B cell (primary cell): ENCODE data around the gene MAGI2. TPM values are rescaled to one million over a fixed set of nuclear protein-coding genes. Genes with fewer than 3 reads are reported as not detected.

Experiments used
- ATAC-seq: fragments of 200-7000 bp; cut with Tn5 transposase; one replicate; pipeline ENCODE4 v1.10.0; 2021; ENCODE audit warnings: low read depth, mild to moderate bottlenecking, moderate number of reproducible peaks, moderate library complexity
- CTCF ChIA-PET: fragments of 350-600 bp; sonication (Branson Sonifier 250); formaldehyde crosslinking; loops from one replicate; lab custom pipeline; 2021; ENCODE audit warnings: antibody characterized with exemption, inconsistent platforms; lab: Charles Lee
- POLR2A ChIA-PET: fragments of 350-600 bp; sonication (Branson Sonifier 250); formaldehyde crosslinking; loops from one replicate; lab custom pipeline; 2021; ENCODE audit warnings: antibody characterized with exemption; lab: Charles Lee
- DNase-seq: peaks from one replicate; pipeline ENCODE4 v3.0.0; 2013
- H2AFZ ChIP-seq: 2 replicates; pipeline ENCODE4 v1.6.1; 2012; ENCODE audit warnings: mild to moderate bottlenecking, low read depth, low read length; ENCODE audit not compliant: insufficient read depth, poor library complexity, severe bottlenecking
- H3K27ac ChIP-seq, 2 donors: 1 replicate in 1 of 2; 2 replicates in 1 of 2; pipeline ENCODE4 v1.5.1; 2012 to 2013; ENCODE audit warnings: low read length in 2 of 2, mild to moderate bottlenecking in 2 of 2, moderate library complexity in 1 of 2
- H3K27me3 ChIP-seq, 4 experiments: fragments of 200-600 bp in 1 of 4; sonication (generic) in 1 of 4; replicated peaks in 1 of 4; 1 replicate in 2 of 4; 2 replicates in 2 of 4; pipeline versions ENCODE4 v1.6.1 to v1.7.0; 2013 to 2016; ENCODE audit warnings: low read length in 3 of 4, mild to moderate bottlenecking in 2 of 4, mixed read lengths in 1 of 4, moderate library complexity in 1 of 4; ENCODE audit not compliant: insufficient read depth in 4 of 4, control insufficient read depth in 3 of 4; ENCODE audit errors: control extremely low read depth in 1 of 4
- H3K36me3 ChIP-seq, 2 experiments: replicated peaks in 1 of 2; 1 replicate in 1 of 2; 2 replicates in 1 of 2; pipeline versions ENCODE4 v1.6.1 to v1.7.1; 2013; ENCODE audit warnings: low read length in 1 of 2; ENCODE audit not compliant: insufficient read depth in 2 of 2, control insufficient read depth in 1 of 2; ENCODE audit errors: control extremely low read depth in 1 of 2, extremely low read depth in 1 of 2
- H3K4me1 ChIP-seq, 2 donors: fragments of 200-600 bp in 1 of 2; sonication (generic) in 1 of 2; 1 replicate in 1 of 2; 2 replicates in 1 of 2; pipeline versions ENCODE4 v1.5.1 to v1.6.1; 2013 to 2017; ENCODE audit warnings: low read length in 2 of 2; ENCODE audit not compliant: control insufficient read depth in 2 of 2, insufficient read depth in 2 of 2
- H3K4me2 ChIP-seq: replicated peaks from 2 replicates; pipeline ENCODE3; 2012; ENCODE audit warnings: mild to moderate bottlenecking, low read depth, low read length; ENCODE audit not compliant: poor library complexity, severe bottlenecking
- H3K4me3 ChIP-seq, 5 experiments: fragments of 200-600 bp in 1 of 5; sonication (generic) in 1 of 5; 1 replicate in 3 of 5; 2 replicates in 2 of 5; pipeline versions ENCODE4 v1.5.1 to v1.7.0; 2011 to 2016; ENCODE audit warnings: low read length in 4 of 5, mild to moderate bottlenecking in 4 of 5, low read depth in 2 of 5, control low read depth in 1 of 5, moderate library complexity in 1 of 5; ENCODE audit not compliant: insufficient read depth in 1 of 5; ENCODE audit errors: control extremely low read depth in 1 of 5, extremely low read depth in 1 of 5
- H3K79me2 ChIP-seq: fragments of 200-600 bp; sonication (generic); one replicate; pipeline ENCODE4 v1.6.0; 2016; ENCODE audit warnings: low read length; ENCODE audit not compliant: control insufficient read depth, insufficient read depth
- H3K9ac ChIP-seq: fragments of 200-600 bp; sonication (generic); 2 replicates; pipeline ENCODE4 v1.6.1; 2017; ENCODE audit warnings: mild to moderate bottlenecking, low read length, moderate library complexity
- H3K9me3 ChIP-seq, 3 donors: one replicate each; pipeline versions ENCODE4 v1.6.1 to v1.7.1; 2013; ENCODE audit warnings: low read length in 2 of 3; ENCODE audit not compliant: control insufficient read depth in 2 of 3, insufficient read depth in 1 of 3; ENCODE audit errors: control extremely low read depth in 1 of 3
- H4K20me1 ChIP-seq: 2 replicates; pipeline ENCODE4 v1.6.0; 2012; ENCODE audit warnings: mild to moderate bottlenecking, low read length; ENCODE audit not compliant: insufficient read depth, control insufficient read depth, poor library complexity, severe bottlenecking
- H3K27ac Mint-ChIP-seq: one replicate; pipeline ENCODE4 v1.8.0; 2021; ENCODE audit warnings: mixed read lengths
- H3K27me3 Mint-ChIP-seq: one replicate; pipeline ENCODE4 v1.8.0; 2021; ENCODE audit warnings: mixed read lengths
- H3K4me1 Mint-ChIP-seq: one replicate; pipeline ENCODE4 v1.8.0; 2021; ENCODE audit warnings: mixed read lengths
- H3K4me3 Mint-ChIP-seq: one replicate; pipeline ENCODE4 v1.8.0; 2021; ENCODE audit warnings: mixed read lengths
- H3K9me3 Mint-ChIP-seq: one replicate; pipeline ENCODE4 v1.8.0; 2022; ENCODE audit warnings: mixed read lengths; ENCODE audit not compliant: insufficient read depth
- EZH2 ChIP-seq: IDR thresholded peaks from 2 replicates; pipeline ENCODE4 v1.6.1; 2012; ENCODE audit warnings: borderline replicate concordance, low read depth, mild to moderate bottlenecking, moderate library complexity, low read length; ENCODE audit not compliant: insufficient read depth, poor library complexity, severe bottlenecking
- WGBS: methylation state at CpG from one replicate; pipeline ENCODE4 v1.1.5; 2013; ENCODE audit warnings: missing lambda C conversion rate; ENCODE audit not compliant: insufficient coverage; 5-methylcytosine and 5-hydroxymethylcytosine counted together
- intact Hi-C: fragments of 100-400 bp; cut with micrococcal nuclease; formaldehyde crosslinking; loops from one replicate; pipeline ENCODE4 v1.10.0; 2022
- polyA plus RNA-seq: library from polyadenylated mRNA; depleted of rRNA; stranded (reverse); fragments of >200 nt; gene quantifications from 2 replicates; pipeline ENCODE4 v1.2.3, GENCODE V29; 2012
- total RNA-seq, 2 donors: library from RNA; stranded (reverse); fragments of 120-200 nt in 1 of 2; gene quantifications; 1 replicate in 1 of 2; 2 replicates in 1 of 2; pipeline versions ENCODE4 v1.2.3 to v1.2.4, GENCODE V29; 2013 to 2022
- TF ChIP-seq, protein P1 (sequence below): fragments of 200-600 bp; IDR thresholded peaks from one replicate; pipeline ENCODE4 v1.8.0; 2022; ENCODE audit warnings: antibody characterized with exemption, mild to moderate bottlenecking

Gene MAGI2
- total and polyA plus RNA-seq, 2 donors (not counting 1 experiment from before 2014, with no cell fraction given) = 0.16 to 0.64 TPM

GRCh38 chr7:78296644-78297371 is 1156.7 kb downstream of the MAGI2 start:
- no peak overlapping the region for H2AFZ ChIP-seq
- no peaks in the 10 kb centered on the region for H3K4me1 ChIP-seq
- H3K36me3 ChIP-seq = no peaks in the 10 kb centered on the region
- no peaks in the 10 kb centered on the region for H3K9me3 Mint-ChIP-seq
- H3K27me3 Mint-ChIP-seq = no peaks in the 10 kb centered on the region
- TF ChIP-seq EZH2 = no peak
- TF ChIP-seq, protein P1, sequence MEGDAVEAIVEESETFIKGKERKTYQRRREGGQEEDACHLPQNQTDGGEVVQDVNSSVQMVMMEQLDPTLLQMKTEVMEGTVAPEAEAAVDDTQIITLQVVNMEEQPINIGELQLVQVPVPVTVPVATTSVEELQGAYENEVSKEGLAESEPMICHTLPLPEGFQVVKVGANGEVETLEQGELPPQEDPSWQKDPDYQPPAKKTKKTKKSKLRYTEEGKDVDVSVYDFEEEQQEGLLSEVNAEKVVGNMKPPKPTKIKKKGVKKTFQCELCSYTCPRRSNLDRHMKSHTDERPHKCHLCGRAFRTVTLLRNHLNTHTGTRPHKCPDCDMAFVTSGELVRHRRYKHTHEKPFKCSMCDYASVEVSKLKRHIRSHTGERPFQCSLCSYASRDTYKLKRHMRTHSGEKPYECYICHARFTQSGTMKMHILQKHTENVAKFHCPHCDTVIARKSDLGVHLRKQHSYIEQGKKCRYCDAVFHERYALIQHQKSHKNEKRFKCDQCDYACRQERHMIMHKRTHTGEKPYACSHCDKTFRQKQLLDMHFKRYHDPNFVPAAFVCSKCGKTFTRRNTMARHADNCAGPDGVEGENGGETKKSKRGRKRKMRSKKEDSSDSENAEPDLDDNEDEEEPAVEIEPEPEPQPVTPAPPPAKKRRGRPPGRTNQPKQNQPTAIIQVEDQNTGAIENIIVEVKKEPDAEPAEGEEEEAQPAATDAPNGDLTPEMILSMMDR = no peak
- H3K27ac ChIP-seq = no peak overlapping the region
- H3K4me1 Mint-ChIP-seq = no peaks in the 10 kb centered on the region
- H4K20me1 ChIP-seq = no peaks in the 10 kb centered on the region
- peaks cover 0 to 3% (median 0%) of the 10 kb centered on the region in 3 donors for H3K9me3 ChIP-seq
- DNase-seq (no peak), ATAC-seq (no peak)
- no peak overlapping the region for H3K9ac ChIP-seq
- H3K79me2 ChIP-seq = no peaks in the 10 kb centered on the region
- no peak overlapping the region for H3K4me2 ChIP-seq
- CTCF ChIA-PET = no interaction called here
- no peak overlapping the region for H3K4me3 ChIP-seq
- H3K4me3 Mint-ChIP-seq = no peak overlapping the region
- WGBS = 83% methylated on average over 1 of the region's 5 CpGs
- no peaks in the 10 kb centered on the region for H3K27me3 ChIP-seq
- intact Hi-C loops = no loop called here
- no peak overlapping the region for H3K27ac Mint-ChIP-seq
- POLR2A ChIA-PET = no interaction called here

- no peak overlapping the region for H3K27ac ChIP-seq
Measured at GRCh38 chr7:78296046-78296597, 1157.3 kb downstream of the MAGI2 start.

More at GRCh38 chr7:78296046-78296597, 1157.3 kb downstream of the MAGI2 start:
- H3K9ac ChIP-seq = no peak overlapping the region
- H3K4me1 ChIP-seq = no peaks in the 10 kb centered on the region
- H3K27ac Mint-ChIP-seq = no peak overlapping the region
- no peaks in the 10 kb centered on the region for H3K36me3 ChIP-seq
- H3K4me3 ChIP-seq = no peak overlapping the region
- DNase-seq (no peak), ATAC-seq (no peak)
- H3K4me1 Mint-ChIP-seq = no peaks in the 10 kb centered on the region
- WGBS = 83% methylated on average over 2 of the region's 2 CpGs
- ChIA-PET CTCF (no interaction called here), POLR2A (no interaction called here)
- H3K27me3 Mint-ChIP-seq = no peaks in the 10 kb centered on the region
- H3K4me2 ChIP-seq = no peak overlapping the region
- no peak overlapping the region for H3K4me3 Mint-ChIP-seq
- H3K9me3 Mint-ChIP-seq = no peaks in the 10 kb centered on the region
- intact Hi-C loops = no loop called here
- no peaks in the 10 kb centered on the region for H4K20me1 ChIP-seq
- H3K27me3 ChIP-seq = no peaks in the 10 kb centered on the region
- no peak for TF ChIP-seq EZH2
- TF ChIP-seq, protein P1 = no peak
- H3K9me3 ChIP-seq = peaks cover 0 to 3% (median 0%) of the 10 kb centered on the region in 3 donors
- H3K79me2 ChIP-seq = no peaks in the 10 kb centered on the region
- H2AFZ ChIP-seq = no peak overlapping the region
